Skeletal muscle satellite cell (primary cell): ENCODE data around the gene UBN2.
A peak's percentile ranks its signal among the peaks of the same experiment; 100 is the strongest.

Source experiments
- H3K27me3 ChIP-seq: 2 replicates; pipeline ENCODE4 v1.7.0; 2013; ENCODE audit warnings: low read length; ENCODE audit not compliant: control insufficient read depth, insufficient read depth
- H3K36me3 ChIP-seq: 2 replicates; pipeline ENCODE4 v1.7.0; 2013; ENCODE audit warnings: mild to moderate bottlenecking, control low read depth, low read length; ENCODE audit not compliant: insufficient read depth
- H3K4me1 ChIP-seq: 2 replicates; pipeline ENCODE4 v1.7.0; 2013; ENCODE audit warnings: low read length; ENCODE audit not compliant: control insufficient read depth, insufficient read depth
- H3K4me2 ChIP-seq: 2 replicates; pipeline ENCODE4 v1.7.0; 2013; ENCODE audit warnings: mild to moderate bottlenecking, low read length
- H3K4me3 ChIP-seq: 2 replicates; pipeline ENCODE4 v1.7.0; 2013; ENCODE audit warnings: low read length
- H3K9ac ChIP-seq: 2 replicates; pipeline ENCODE4 v1.7.0; 2013; ENCODE audit warnings: mild to moderate bottlenecking, low read depth, low read length, moderate library complexity
- H3K9me3 ChIP-seq: replicated peaks from 2 replicates; pipeline ENCODE4 v1.7.0; 2013; ENCODE audit warnings: mild to moderate bottlenecking, control low read depth, low read length

The UBN2 gene

DNA sequence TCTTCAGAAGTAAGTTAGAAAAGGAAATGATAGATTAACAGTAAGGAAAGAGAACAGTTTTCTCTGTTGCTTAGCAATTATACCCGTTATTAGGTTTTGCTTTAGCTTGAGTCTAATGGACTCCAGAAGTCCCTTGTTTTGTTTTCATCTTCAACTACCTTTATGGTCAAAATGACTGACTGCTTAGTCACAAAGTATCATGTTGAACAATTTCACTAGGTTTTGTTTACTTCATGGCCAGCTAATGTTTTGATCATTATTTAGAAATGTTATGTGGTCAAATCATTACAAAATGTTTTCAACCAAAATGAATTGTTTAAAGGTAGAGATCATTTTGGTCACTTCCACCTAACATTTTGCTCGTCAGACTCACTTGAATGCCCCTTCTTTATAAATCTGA lies 1.9 kb downstream of the UBN2 start:
- H3K4me3 ChIP-seq, result peak overlapping the region; percentile 98
- no peaks in the 10 kb centered on the region for H3K27me3 ChIP-seq
- H3K4me2 ChIP-seq, result peak overlapping the region; percentile 94
- peaks cover 6% of the 10 kb centered on the region for H3K36me3 ChIP-seq
- H3K9me3 ChIP-seq, result no peaks in the 10 kb centered on the region
- peak overlapping the region; percentile 93 for H3K9ac ChIP-seq
- peaks cover 19% of the 10 kb centered on the region for H3K4me1 ChIP-seq

DNA sequence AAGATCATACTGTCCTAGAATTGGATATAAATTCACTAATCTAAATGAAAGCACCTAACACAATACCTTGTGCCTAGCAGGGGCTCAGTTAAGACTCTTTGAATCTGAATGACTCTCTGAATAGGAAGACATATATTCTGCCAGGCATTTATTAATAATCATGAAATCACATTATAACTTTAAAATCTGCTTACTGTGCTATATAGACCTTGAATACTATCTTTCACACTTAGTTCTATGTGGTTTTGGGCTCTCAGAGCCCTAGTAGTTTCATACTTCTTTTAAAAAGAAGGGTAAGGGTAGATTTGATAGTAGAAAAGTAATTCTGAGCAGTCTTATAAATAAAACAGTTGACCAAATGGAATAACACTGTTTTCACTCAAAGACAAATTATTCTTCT lies 10.2 kb downstream of the UBN2 start:
- Histone ChIP-seq H3K9me3 (no peaks in the 10 kb centered on the region), H3K4me2 (no peak overlapping the region), H3K4me3 (no peak overlapping the region), H3K36me3 (peaks cover 17% of the 10 kb centered on the region), H3K4me1 (peaks cover 8% of the 10 kb centered on the region), H3K27me3 (no peaks in the 10 kb centered on the region), H3K9ac (no peak overlapping the region)

- H3K9me3 ChIP-seq, result no peaks in the 10 kb centered on the region
- H3K4me3 ChIP-seq, result no peak overlapping the region
- H3K9ac ChIP-seq, result no peak overlapping the region
- H3K4me2 ChIP-seq, result peak overlapping the region; percentile 44
- no peaks in the 10 kb centered on the region for H3K27me3 ChIP-seq
- H3K4me1 ChIP-seq, result peaks cover 17% of the 10 kb centered on the region
- peaks cover 12% of the 10 kb centered on the region for H3K36me3 ChIP-seq
Measured at GRCh38 chr7:139242741-139243281, 11.8 kb downstream of the UBN2 start.

DNA sequence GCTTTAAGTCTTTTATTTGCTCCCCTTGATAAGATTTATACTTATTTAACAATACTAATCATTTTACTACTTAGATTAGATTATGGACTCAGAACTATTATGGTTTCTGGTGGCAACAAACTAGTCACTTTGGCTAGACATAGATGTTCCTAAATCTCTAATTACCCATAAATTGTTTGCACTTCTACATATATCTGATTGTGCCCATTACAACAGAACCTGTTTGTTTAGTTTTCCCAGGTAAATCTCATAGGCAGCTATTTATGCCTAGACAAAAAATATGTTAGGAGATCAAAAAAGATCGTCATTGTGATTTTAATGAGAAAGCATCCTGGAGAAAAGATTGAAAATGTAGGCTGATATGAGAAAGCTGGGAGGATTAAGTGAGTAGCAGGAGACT lies 14.4 kb downstream of the UBN2 start:
- no peaks in the 10 kb centered on the region for H3K9me3 ChIP-seq
- H3K9ac ChIP-seq, result no peak overlapping the region
- H3K4me1 ChIP-seq, result peaks cover 17% of the 10 kb centered on the region
- no peaks in the 10 kb centered on the region for H3K27me3 ChIP-seq
- H3K4me3 ChIP-seq, result no peak overlapping the region
- H3K36me3 ChIP-seq, result peaks cover 15% of the 10 kb centered on the region
- no peak overlapping the region for H3K4me2 ChIP-seq

DNA sequence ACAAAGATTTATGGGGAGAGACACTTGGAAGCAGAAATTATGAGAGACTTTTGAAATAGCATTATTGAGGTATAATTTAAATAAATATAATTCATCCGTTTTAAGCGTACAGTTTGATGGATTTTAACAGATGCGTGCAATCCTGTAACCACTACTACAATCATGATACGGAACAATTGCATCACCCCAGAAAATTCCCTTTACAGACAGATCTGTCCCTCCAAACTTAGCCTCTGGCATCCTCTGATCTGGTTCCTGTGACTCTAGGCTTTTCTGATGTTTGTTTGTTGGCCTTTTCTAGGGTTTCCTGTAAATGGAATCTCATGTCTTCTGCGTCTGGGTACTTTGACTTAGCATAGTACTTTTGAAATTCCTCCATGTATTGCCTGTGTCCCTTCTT lies 15.5 kb downstream of the UBN2 start:
- H3K4me2 ChIP-seq, result peak overlapping the region; percentile 30
- H3K9ac ChIP-seq, result peak overlapping the region; percentile 10
- no peaks in the 10 kb centered on the region for H3K27me3 ChIP-seq
- H3K4me1 ChIP-seq, result peaks cover 17% of the 10 kb centered on the region
- no peaks in the 10 kb centered on the region for H3K9me3 ChIP-seq
- H3K4me3 ChIP-seq, result no peak overlapping the region
- peaks cover 15% of the 10 kb centered on the region for H3K36me3 ChIP-seq

DNA sequence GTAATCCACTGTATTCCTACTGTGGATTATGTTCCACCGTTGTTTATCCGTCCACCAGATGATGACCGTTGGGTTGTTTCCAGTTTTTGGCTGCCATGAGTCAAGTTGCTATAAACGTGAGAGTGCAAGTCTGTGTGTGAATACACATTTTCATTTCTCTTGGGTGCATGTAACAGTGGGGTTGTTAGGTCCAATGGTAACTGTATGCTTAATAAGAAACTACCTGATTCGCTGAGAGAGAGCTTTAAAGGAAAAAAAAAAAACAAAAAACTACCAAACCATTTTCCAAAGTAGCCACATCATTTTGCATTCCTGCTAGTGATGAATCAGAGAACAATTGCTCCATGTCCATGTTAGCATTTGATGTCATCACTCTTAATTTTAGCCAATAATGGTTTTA lies 15.9 kb downstream of the UBN2 start:
- Histone ChIP-seq H3K36me3 (peaks cover 17% of the 10 kb centered on the region), H3K4me2 (peak overlapping the region; percentile 30), H3K9me3 (no peaks in the 10 kb centered on the region), H3K4me3 (no peak overlapping the region), H3K4me1 (peaks cover 17% of the 10 kb centered on the region), H3K9ac (peak overlapping the region; percentile 10), H3K27me3 (no peaks in the 10 kb centered on the region)

DNA sequence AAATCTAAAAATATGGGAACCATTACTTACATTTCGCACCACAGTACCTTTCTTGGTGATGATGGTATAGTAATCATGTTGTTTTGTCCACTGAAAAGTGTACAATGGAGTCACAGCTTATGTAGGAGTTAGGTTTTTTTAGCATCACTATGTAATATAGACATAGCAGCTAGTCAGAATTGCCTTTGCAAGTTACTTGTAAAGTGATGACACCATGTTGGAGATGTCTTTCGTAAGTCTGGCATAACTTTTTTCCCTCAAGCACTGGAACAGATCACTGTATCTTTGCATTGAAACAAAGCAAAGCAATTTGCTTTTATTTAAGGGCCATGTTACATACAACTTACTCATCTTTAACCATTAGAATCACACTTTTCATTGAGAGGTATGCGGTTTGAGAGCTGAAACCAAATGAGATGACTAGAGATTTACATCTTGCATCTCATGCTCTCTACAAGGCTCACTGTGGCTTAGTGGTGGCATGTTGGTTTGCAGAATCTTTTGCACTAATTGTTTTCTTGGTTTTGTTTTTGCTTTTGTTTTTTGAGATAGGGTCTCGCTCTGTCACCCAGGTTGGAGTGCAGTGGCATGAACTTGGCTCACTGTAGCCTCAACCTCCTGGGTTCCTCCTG lies 18.3 kb downstream of the UBN2 start:
- no peaks in the 10 kb centered on the region for H3K27me3 ChIP-seq
- peaks cover 9% of the 10 kb centered on the region for H3K4me1 ChIP-seq
- H3K4me3 ChIP-seq, result no peak overlapping the region
- no peaks in the 10 kb centered on the region for H3K9me3 ChIP-seq
- H3K9ac ChIP-seq, result no peak overlapping the region
- peaks cover 27% of the 10 kb centered on the region for H3K36me3 ChIP-seq
- H3K4me2 ChIP-seq, result no peak overlapping the region

DNA sequence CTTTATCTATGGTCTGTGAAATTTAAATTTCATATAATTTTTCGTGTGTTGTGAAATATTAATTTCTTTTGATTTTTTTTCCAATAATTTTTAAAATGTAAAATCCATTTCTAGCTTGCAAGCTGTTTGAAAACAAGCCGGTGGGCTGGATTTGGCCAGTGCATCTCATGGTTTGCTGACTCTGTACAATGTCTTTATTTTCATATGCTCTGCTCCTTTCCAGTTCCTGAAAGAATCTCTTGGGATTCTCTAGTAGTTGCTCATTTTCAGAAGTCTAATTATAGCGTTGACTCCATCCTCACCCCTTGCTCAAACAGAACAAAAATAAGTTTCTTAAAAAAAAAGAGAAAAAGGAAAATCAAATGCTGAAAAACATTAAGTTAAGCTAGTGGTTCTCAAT lies 21.4 kb downstream of the UBN2 start:
- no peak overlapping the region for H3K4me2 ChIP-seq
- H3K4me3 ChIP-seq, result no peak overlapping the region
- H3K27me3 ChIP-seq, result no peaks in the 10 kb centered on the region
- H3K9ac ChIP-seq, result no peak overlapping the region
- H3K4me1 ChIP-seq, result peaks cover under 1% of the 10 kb centered on the region
- H3K9me3 ChIP-seq, result no peaks in the 10 kb centered on the region
- peaks cover 21% of the 10 kb centered on the region for H3K36me3 ChIP-seq

DNA sequence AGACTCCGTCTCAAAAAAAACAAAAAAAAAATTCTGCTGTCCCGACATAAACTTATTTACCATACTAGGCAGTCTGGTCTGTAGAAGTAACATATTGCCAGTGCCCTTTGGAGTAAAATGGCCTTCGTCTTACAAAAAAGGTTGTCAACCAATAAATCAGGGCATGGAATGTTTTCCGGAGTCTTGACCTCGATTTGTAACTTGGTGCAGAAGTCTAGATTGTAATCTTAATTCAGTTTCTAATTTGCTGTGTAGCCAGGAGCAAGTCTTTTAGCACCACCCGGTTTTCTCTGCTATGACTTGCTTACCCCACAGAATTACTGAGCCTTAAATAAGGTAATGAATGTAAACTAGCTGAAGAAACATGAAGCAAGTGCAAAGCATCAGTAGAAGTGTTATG lies 23.2 kb downstream of the UBN2 start:
- no peaks in the 10 kb centered on the region for H3K9me3 ChIP-seq
- no peaks in the 10 kb centered on the region for H3K4me1 ChIP-seq
- H3K4me2 ChIP-seq, result no peak overlapping the region
- peaks cover 29% of the 10 kb centered on the region for H3K36me3 ChIP-seq
- no peak overlapping the region for H3K4me3 ChIP-seq
- no peak overlapping the region for H3K9ac ChIP-seq
- H3K27me3 ChIP-seq, result no peaks in the 10 kb centered on the region

DNA sequence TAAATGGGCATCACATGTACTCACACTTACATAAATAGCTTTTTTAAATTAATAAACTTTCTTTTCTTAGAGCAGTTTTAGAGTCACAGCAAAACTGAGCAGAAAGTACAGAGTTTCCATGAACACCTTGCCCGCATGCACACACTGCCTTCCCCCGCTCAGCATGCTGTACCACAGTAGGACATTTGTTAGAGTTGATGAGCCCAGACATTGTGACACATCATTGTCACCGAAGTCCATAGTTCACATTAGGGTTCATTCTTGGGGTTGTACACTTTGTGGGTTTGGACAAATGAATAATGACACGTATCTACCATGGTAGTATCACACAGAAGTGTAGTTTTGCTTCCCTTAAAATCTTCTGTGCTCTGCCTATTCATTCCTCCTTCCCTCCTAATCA lies 23.7 kb downstream of the UBN2 start:
- H3K27me3 ChIP-seq, result no peaks in the 10 kb centered on the region
- no peak overlapping the region for H3K4me2 ChIP-seq
- H3K9ac ChIP-seq, result no peak overlapping the region
- H3K4me1 ChIP-seq, result no peaks in the 10 kb centered on the region
- H3K36me3 ChIP-seq, result peaks cover 26% of the 10 kb centered on the region
- no peak overlapping the region for H3K4me3 ChIP-seq
- H3K9me3 ChIP-seq, result no peaks in the 10 kb centered on the region

GRCh38 chr7:139255290-139255689 lies 24.3 kb downstream of the UBN2 start:
- H3K9me3 ChIP-seq, result no peaks in the 10 kb centered on the region
- no peaks in the 10 kb centered on the region for H3K4me1 ChIP-seq
- no peak overlapping the region for H3K4me2 ChIP-seq
- H3K27me3 ChIP-seq, result no peaks in the 10 kb centered on the region
- H3K9ac ChIP-seq, result no peak overlapping the region
- peaks cover 30% of the 10 kb centered on the region for H3K36me3 ChIP-seq
- no peak overlapping the region for H3K4me3 ChIP-seq

DNA sequence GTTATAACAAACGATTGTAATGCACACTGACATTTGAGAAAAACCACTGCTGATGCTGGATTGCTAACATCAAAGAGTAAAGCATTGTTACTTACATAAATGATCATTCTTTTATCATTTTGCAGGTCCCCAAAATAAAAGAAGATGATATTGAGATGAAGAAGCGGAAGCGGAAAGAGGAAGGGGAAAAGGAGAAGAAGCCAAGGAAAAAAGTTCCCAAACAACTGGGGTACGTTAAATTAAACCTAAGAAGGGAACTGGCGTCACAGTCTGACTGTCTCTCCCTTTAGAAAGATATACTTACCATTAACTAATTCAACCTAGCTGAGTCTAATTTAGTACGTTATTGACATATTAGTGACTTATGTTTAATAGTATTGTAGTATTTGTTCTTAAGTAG lies 28.1 kb downstream of the UBN2 start:
- Histone ChIP-seq H3K27me3 (no peaks in the 10 kb centered on the region), H3K4me3 (no peak overlapping the region), H3K4me1 (no peaks in the 10 kb centered on the region), H3K9ac (no peak overlapping the region), H3K4me2 (no peak overlapping the region), H3K36me3 (peaks cover 34% of the 10 kb centered on the region), H3K9me3 (no peaks in the 10 kb centered on the region)
